H9 (cell line): ENCODE measurements around the gene PLAU. TPM values are rescaled to one million over a fixed set of nuclear protein-coding genes. Genes with fewer than 3 reads are reported as not detected.

Experiments
- DNase-seq: peaks from one replicate; pipeline ENCODE4 v3.0.0-alpha.2; 2017
- H2AFZ ChIP-seq: one replicate; pipeline ENCODE4 v1.6.1; 2013; ENCODE audit warnings: mild to moderate bottlenecking, low read length, control low read depth, moderate library complexity
- H2AK5ac ChIP-seq: 2 replicates; pipeline ENCODE4 v1.6.1; 2013; ENCODE audit warnings: low read length, control low read depth, mixed read lengths; ENCODE audit not compliant: insufficient read length
- H2BK120ac ChIP-seq: one replicate; pipeline ENCODE4 v1.6.1; 2013; ENCODE audit warnings: low read depth, mild to moderate bottlenecking, low read length, control low read depth, inconsistent platforms; ENCODE audit not compliant: poor library complexity, severe bottlenecking
- H2BK12ac ChIP-seq: 2 replicates; pipeline ENCODE4 v1.6.1; 2013; ENCODE audit warnings: low read length, control low read depth, mixed read lengths, low read depth; ENCODE audit not compliant: insufficient read length
- H2BK15ac ChIP-seq: 2 replicates; pipeline ENCODE4 v1.6.1; 2013; ENCODE audit warnings: low read depth, low read length, control low read depth
- H2BK20ac ChIP-seq: one replicate; pipeline ENCODE4 v1.6.1; 2013; ENCODE audit warnings: low read depth, mild to moderate bottlenecking, low read length, control low read depth, inconsistent platforms; ENCODE audit not compliant: poor library complexity, severe bottlenecking
- H2BK5ac ChIP-seq: 2 replicates; pipeline ENCODE4 v1.6.1; 2013; ENCODE audit warnings: low read length, control low read depth, mixed read lengths; ENCODE audit not compliant: insufficient read length
- H3K14ac ChIP-seq: 2 replicates; pipeline ENCODE4 v1.6.1; 2013; ENCODE audit warnings: low read length, control low read depth; ENCODE audit not compliant: insufficient read depth
- H3K18ac ChIP-seq: 2 replicates; pipeline ENCODE4 v1.6.1; 2013; ENCODE audit warnings: low read depth, mild to moderate bottlenecking, mixed read lengths, low read length, control low read depth; ENCODE audit not compliant: insufficient read length
- H3K23ac ChIP-seq: 2 replicates; pipeline ENCODE4 v1.6.1; 2013; ENCODE audit warnings: low read length, control low read depth, mixed read lengths, low read depth; ENCODE audit not compliant: insufficient read length
- H3K23me2 ChIP-seq: 2 replicates; pipeline ENCODE4 v1.6.1; 2013; ENCODE audit warnings: low read depth, mild to moderate bottlenecking, mixed read lengths, low read length, control low read depth; ENCODE audit not compliant: insufficient read length, poor library complexity, severe bottlenecking
- H3K27ac ChIP-seq: 2 replicates; pipeline ENCODE4 v1.5.1; 2013; ENCODE audit warnings: low read length, control low read depth, mixed read lengths, low read depth; ENCODE audit not compliant: insufficient read length
- H3K27me3 ChIP-seq: 2 replicates; pipeline ENCODE4 v1.6.1; 2013; ENCODE audit warnings: low read length, control low read depth, inconsistent platforms; ENCODE audit not compliant: insufficient read depth
- H3K4ac ChIP-seq: 2 replicates; pipeline ENCODE4 v1.6.1; 2013; ENCODE audit warnings: low read depth, mild to moderate bottlenecking, control low read depth, inconsistent platforms, low read length, moderate library complexity
- H3K4me1 ChIP-seq: 2 replicates; pipeline ENCODE4 v1.6.1; 2013; ENCODE audit warnings: low read length, control low read depth, inconsistent platforms; ENCODE audit not compliant: insufficient read depth
- H3K4me2 ChIP-seq: 2 replicates; pipeline ENCODE4 v1.6.1; 2013; ENCODE audit warnings: low read length, control low read depth, mixed read lengths; ENCODE audit not compliant: insufficient read length, insufficient read depth
- H3K56ac ChIP-seq: 2 replicates; pipeline ENCODE4 v1.6.1; 2013; ENCODE audit warnings: low read depth, mild to moderate bottlenecking, mixed read lengths, low read length, control low read depth; ENCODE audit not compliant: insufficient read length
- H3K79me1 ChIP-seq: 2 replicates; pipeline ENCODE4 v1.6.1; 2013; ENCODE audit warnings: low read depth, mild to moderate bottlenecking, moderate library complexity, low read length, control low read depth, inconsistent platforms; ENCODE audit not compliant: insufficient read depth, poor library complexity, severe bottlenecking
- H3K79me2 ChIP-seq: 2 replicates; pipeline ENCODE4 v1.6.1; 2013; ENCODE audit warnings: low read length, control low read depth, inconsistent platforms; ENCODE audit not compliant: insufficient read depth
- H3K9ac ChIP-seq: 2 replicates; pipeline ENCODE4 v1.6.1; 2013; ENCODE audit warnings: low read length, control low read depth, mixed read lengths; ENCODE audit not compliant: insufficient read length; ENCODE audit errors: extremely low read depth
- H3K9me3 ChIP-seq: one replicate; pipeline ENCODE4 v1.6.1; 2013; ENCODE audit warnings: low read depth, low read length, inconsistent platforms; ENCODE audit not compliant: control insufficient read depth
- H3T11ph ChIP-seq: one replicate; pipeline ENCODE4 v1.6.1; 2013; ENCODE audit warnings: mild to moderate bottlenecking, low read length, control low read depth, inconsistent platforms
- H4K20me1 ChIP-seq: one replicate; pipeline ENCODE4 v1.6.1; 2013; ENCODE audit not compliant: control insufficient read depth, insufficient read length, insufficient read depth
- H4K5ac ChIP-seq: 2 replicates; pipeline ENCODE4 v1.6.1; 2013; ENCODE audit warnings: low read depth, mild to moderate bottlenecking, mixed read lengths, low read length, control low read depth; ENCODE audit not compliant: insufficient read length
- H4K8ac ChIP-seq: replicated peaks from 2 replicates; pipeline ENCODE4 v1.6.1; 2013; ENCODE audit warnings: low read length, control low read depth, mixed read lengths, low read depth; ENCODE audit not compliant: insufficient read length
- H4K91ac ChIP-seq: 2 replicates; pipeline ENCODE4 v1.6.1; 2013; ENCODE audit warnings: low read depth, mild to moderate bottlenecking, moderate library complexity, mixed read lengths, low read length, control low read depth; ENCODE audit not compliant: insufficient read length
- H3K27ac Mint-ChIP-seq, 3 experiments: 2 replicates in 2 of 3; 3 replicates in 1 of 3; pipeline ENCODE4 v1.8.0; 2020 to 2021; ENCODE audit warnings: mixed read lengths in 3 of 3, mild to moderate bottlenecking in 1 of 3, moderate library complexity in 1 of 3
- H3K27me3 Mint-ChIP-seq: 2 replicates; pipeline ENCODE4 v1.8.0; 2021; ENCODE audit warnings: low read depth, mild to moderate bottlenecking, moderate library complexity, mixed read lengths
- H3K36me3 Mint-ChIP-seq, 3 experiments: 2 replicates in 2 of 3; 3 replicates in 1 of 3; pipeline ENCODE4 v1.8.0; 2020 to 2021; ENCODE audit warnings: low read depth in 3 of 3, mixed read lengths in 3 of 3; ENCODE audit not compliant: insufficient read depth in 1 of 3
- H3K4me1 Mint-ChIP-seq, 2 experiments: 2 replicates each; pipeline ENCODE4 v1.8.0; 2020; ENCODE audit warnings: mixed read lengths in 2 of 2
- H3K4me3 Mint-ChIP-seq, 2 experiments: 2 replicates in 1 of 2; 3 replicates in 1 of 2; pipeline ENCODE4 v1.8.0; 2020 to 2021; ENCODE audit warnings: mild to moderate bottlenecking in 2 of 2, mixed read lengths in 2 of 2, moderate library complexity in 1 of 2
- H3K9me3 Mint-ChIP-seq, 2 experiments: 2 replicates in 1 of 2; 3 replicates in 1 of 2; pipeline ENCODE4 v1.8.0; 2020; ENCODE audit warnings: mild to moderate bottlenecking in 2 of 2, mixed read lengths in 2 of 2, moderate library complexity in 1 of 2
- CTCF ChIP-seq: fragments of 200-600 bp; sonication (generic); conservative IDR thresholded peaks from 3 replicates; pipeline ENCODE4 v1.8.0; 2021; ENCODE audit warnings: antibody characterized with exemption, mild to moderate bottlenecking
- WGBS: extraction: QIAGEN DNeasy Blood & Tissue Kit; methylation state at CpG from one replicate; pipeline ENCODE4 v1.1.7; 2013; ENCODE audit warnings: missing lambda C conversion rate, low lambda C conversion rate, mixed read lengths; ENCODE audit not compliant: insufficient read length; ENCODE audit errors: extremely low coverage; 5-methylcytosine and 5-hydroxymethylcytosine counted together
- total RNA-seq: library from RNA; stranded (reverse); gene quantifications from 2 replicates; pipeline ENCODE4 v1.2.1, GENCODE V29; 2021

The PLAU gene
- total RNA-seq, 1 experiment from 2014 or later: 15.0 TPM

GRCh38 chr10:73902351-73902750 lies 8.6 kb upstream of the PLAU start:
- no peak overlapping the region for H2BK12ac ChIP-seq
- H3K36me3 Mint-ChIP-seq: no peaks in the 10 kb centered on the region
- no peaks in the 10 kb centered on the region for H3K9me3 Mint-ChIP-seq
- H4K20me1 ChIP-seq: no peaks in the 10 kb centered on the region
- peaks cover 8% of the 10 kb centered on the region; the same call in 1 of the 2 replicates for H3K4me1 ChIP-seq
- no peaks in the 10 kb centered on the region for H3K79me2 ChIP-seq
- no peak overlapping the region for H3K14ac ChIP-seq
- no peak overlapping the region for H3K4ac ChIP-seq
- no peaks in the 10 kb centered on the region for H3K79me1 ChIP-seq
- TF ChIP-seq CTCF: no peak
- no peak overlapping the region for H2AK5ac ChIP-seq
- H3K23ac ChIP-seq: no peak overlapping the region
- H2BK15ac ChIP-seq: no peak overlapping the region
- no peak overlapping the region for H3T11ph ChIP-seq
- no peak overlapping the region for H3K18ac ChIP-seq
- H3K4me2 ChIP-seq: no peak overlapping the region
- no peak overlapping the region for H3K9ac ChIP-seq
- peaks cover 3% of the 10 kb centered on the region; the same call in 1 of the 2 replicates for H3K27me3 Mint-ChIP-seq
- H3K27ac ChIP-seq: no peak overlapping the region
- H3K4me3 Mint-ChIP-seq: no peak overlapping the region
- no peak overlapping the region for H2AFZ ChIP-seq
- H2BK5ac ChIP-seq: no peak overlapping the region
- no peaks in the 10 kb centered on the region for H3K23me2 ChIP-seq
- H2BK120ac ChIP-seq: no peak overlapping the region
- no peak overlapping the region for H3K56ac ChIP-seq
- H4K5ac ChIP-seq: no peak overlapping the region
- H3K9me3 ChIP-seq: no peaks in the 10 kb centered on the region
- H4K8ac ChIP-seq: no peak overlapping the region
- H2BK20ac ChIP-seq: no peak overlapping the region
- no peak overlapping the region for H3K27ac Mint-ChIP-seq
- H4K91ac ChIP-seq: no peak overlapping the region
- no peak for DNase-seq
- H3K4me1 Mint-ChIP-seq: peaks cover 20 to 23% of the 10 kb centered on the region in 2 experiments
- no CpG with 5 or more reads among the region's 2 CpGs for WGBS
- no peaks in the 10 kb centered on the region for H3K27me3 ChIP-seq
